ENCODE results near the gene MROH9.
A peak's percentile ranks its signal among the peaks of the same experiment; 100 is the strongest.
"Not testable (repeated sequence)": the region's sequence is repeated elsewhere in the genome, so short reads cannot be mapped to it uniquely, and the experiment has no call there.

Gene MROH9, protein sequence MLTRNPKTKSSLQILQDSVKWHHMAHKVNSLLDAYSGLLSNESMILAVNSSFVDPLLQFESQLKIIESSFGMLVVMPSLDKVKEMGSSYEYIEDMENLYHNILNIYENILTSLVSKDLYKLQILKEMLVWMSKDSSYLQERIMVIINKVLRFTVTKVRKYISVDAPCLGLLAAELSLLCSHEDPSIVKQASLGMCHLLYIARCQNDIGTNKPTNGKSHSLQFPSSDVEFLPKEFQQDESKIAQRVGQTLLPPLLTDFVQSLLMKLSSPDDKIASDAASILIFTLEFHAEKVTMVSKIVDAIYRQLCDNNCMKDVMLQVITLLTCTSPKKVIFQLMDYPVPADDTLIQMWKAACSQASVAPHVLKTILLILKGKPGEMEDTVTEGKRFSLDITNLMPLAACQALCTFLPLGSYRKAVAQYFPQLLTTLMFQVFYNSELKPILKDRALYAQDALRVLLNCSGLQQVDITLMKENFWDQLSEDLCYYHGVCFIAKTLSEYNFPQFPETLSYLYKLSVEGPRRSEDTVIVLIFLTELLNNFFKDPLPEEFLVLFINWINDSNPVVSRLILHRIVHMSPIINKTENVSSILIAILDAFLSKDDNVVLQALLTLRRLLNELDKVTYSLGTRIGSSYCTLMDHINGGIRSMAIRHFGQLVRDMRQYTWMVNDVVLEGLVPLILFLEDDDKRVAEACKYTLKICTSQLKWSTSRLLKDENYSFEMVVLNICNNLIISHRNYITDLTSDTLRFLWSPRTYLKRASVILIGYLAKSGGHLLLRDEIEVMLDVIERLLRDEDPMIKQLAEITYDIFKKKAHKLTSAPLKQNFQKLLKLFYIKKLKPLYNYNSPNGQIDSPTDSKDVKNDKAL

DNA sequence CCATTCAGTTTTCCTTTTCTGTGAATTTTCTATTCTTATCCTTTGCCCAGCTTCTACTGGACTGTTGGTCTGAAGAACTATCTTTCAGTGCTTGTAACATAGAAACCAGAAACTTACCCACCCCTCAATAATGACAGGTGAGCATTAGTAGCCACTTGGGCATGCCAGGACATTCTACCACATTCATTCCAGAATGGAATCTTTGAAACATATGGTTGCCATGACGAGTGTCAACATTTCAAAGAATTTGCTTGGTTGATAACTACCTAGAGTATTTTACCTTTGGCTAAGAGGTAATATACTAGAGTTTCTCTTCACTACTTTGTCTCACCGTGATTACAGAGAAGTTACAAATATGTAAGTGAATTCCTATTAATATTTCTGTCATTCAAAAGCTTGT is at the start of gene MROH9:
TSS of gene MROH9 (plus strand) at position 304 of the 400 bp plus-strand sequence. CDS start 10,023 bp downstream, outside the sequence.
- no peak for DNase-seq

DNA sequence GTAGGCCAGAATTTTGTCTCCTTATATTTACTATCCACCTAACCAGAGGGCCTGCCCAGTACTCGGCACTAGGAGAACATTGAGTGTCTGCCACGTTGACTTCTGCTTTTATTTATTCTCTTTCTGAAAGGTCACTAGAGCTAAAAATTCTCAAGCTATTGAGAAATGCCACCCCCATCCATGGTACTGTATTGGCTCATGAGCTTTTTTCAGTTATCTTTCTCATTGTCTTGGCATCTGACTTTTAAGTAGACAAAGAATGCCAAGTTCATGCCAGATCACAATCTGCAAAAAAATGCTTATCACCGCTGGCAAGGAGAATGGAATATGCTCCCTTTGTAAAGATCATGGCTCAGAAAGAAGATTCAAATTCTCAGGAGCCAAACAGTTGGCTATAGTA is 49.8 kb upstream of the MROH9 start:
- DNase-seq: no peak

DNA sequence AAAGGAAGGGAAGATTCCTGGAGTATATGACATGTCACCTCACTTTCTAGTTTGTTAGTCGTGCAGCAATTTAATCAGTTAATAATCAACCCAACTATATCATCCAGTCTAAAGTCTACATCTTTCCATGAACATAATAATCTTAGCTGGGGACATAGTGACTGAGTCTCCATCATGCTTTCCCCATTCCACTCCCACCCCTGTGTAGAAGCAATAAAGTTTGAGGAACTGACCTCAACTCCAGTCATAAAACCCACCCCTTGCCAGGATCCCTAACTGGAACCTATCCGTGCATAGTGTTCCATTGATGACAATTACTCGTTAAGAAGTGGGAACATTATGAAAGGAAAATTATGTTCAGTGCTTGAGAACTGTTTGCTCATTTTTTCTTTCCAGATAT is 48.9 kb upstream of the MROH9 start:
- no peak for DNase-seq

DNA sequence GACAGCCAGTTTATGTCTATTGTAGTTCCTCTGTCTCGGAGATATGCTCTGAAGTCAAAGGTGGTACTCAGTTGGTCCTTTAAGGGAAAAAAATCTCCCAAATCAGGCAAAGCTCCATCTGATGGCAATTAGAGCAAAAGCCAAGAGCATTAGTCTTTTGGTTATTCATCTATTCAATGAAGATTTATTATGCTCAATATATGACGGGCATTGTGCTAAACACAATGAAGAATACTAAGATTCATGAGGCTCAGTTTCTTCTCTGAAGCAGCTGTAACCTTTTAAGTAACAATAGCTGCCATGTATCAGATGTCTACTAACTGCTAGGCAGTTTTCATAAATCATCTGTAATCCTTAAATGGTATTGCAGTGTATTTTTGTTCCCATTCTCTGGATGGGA is 47.6 kb upstream of the MROH9 start:
- no peak for DNase-seq

DNA sequence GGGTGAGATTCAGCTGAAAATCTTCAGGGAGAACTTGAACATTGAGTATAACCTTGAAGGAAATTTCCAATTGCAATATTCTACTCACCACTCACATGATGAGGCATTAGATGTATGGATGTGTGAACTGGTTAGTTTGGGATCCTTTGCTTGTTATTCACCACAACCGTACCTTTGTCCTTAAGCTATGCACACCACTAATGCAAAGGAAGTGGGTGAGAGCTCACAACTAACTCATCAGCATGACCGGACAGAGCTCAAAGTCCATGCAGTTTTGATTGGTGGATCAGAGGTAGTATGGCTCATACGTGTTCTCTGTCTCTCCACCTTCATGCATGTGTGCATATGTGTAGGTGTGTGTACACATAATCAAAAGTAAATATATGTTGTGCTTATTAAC is 43.5 kb upstream of the MROH9 start:
- DNase-seq: peak in 1 of 2 experiments; percentile 15

DNA sequence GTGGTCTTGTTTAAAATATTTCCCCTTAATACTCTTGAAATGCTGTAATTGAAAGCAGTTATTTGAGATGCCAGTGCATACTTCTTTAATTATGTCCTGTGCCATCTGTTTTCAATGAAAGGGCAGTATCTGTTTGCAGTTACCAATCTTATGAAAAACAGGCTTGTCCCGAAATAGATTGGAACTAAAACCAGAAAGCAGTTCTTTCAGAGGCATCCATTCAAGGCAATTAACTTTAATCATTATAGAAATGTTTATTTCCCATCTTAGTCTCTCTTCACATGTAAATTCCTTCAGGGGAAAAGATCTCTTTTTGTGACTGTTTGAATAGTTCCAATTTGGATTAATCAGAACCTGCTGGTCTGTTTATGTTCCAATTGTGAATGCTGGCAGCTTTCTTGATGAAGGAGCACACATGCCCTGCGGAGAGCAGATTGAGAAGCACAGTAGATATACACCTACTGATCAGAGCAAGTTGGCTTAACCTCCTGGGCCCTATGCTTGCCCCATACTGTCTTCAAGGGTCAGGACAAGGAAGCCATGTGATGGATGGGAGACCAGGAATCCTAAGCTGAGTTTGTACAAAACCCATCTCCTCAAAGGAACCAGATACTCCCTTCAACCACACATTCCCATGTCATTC is 41.6 kb upstream of the MROH9 start:
- no peak for DNase-seq

DNA sequence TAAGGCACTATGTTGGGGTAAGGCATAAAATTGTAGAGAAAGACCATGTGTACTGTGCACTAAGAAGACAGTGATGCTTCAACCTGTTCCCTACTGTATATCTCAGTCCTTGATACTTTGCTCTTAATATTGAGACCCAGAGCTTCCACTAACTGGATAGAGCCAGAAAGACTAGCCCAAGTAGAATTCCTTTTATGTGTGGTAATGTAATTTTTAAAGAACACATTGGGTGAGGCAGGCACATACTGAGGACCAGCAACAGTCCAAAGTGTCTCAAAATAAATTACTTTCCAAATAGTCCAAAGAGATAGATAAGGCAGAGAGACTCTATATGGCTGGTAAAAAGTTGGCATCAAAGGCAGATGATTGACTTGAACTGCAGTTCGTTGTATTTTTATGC is 31.4 kb upstream of the MROH9 start:
- no peak for DNase-seq

DNA sequence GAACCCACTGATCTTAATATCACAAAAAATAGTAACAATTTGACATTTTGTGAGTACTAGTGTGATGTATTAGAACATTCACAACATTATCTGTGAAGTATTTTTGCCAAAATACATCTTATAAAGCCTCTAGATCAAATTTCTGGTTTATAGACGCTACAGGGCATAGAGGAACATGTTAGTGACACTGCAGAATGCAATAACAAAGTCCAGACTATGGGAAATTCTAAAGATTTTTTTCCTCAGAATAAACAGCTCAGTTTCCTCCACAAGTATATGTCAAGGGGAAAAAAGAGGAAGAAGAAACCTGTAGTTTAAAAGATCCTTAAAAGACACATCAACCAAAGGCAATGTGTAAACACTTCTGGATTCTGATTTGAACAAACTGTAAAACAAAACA is 26.4 kb upstream of the MROH9 start:
- no peak for DNase-seq

DNA sequence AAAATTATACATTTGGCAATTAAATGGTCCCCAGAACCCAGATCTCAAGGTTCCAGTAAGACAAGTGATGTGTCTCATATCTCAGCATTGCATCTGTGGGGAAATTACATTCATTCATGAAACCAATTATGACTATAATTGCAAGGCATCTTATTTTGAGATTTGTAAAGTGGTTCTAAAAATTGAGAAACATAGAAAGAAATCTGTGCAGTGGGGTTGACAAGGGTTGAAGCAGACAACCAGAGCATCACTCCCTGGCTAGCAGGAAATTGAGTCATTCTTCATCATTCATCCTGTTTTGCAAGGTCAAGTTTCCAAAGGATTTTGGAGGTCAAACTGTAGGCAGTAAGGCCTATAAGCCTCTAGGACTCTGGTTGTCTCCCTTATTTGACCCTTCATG is 25.1 kb upstream of the MROH9 start:
- DNase-seq: no peak

DNA sequence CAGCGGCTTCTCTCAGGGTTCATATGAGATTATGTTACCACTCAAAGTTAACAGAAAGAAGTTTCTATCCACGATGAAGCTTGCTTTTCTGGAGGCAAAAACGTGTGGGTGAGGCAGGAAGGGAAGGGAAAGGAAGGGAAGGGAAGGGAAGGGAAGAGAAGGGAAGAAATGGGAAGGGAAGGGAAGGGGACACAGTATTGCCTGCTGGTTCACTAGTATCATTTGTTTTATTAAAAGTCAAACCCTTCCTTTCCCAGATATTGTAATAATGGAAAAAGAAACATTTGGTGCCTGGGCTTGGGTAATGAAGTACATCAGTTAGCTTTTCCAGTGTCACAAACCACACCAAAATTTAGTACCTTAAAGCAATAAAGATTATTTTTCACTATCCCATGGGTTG is 18.0 kb upstream of the MROH9 start:
- DNase-seq: no peak

DNA sequence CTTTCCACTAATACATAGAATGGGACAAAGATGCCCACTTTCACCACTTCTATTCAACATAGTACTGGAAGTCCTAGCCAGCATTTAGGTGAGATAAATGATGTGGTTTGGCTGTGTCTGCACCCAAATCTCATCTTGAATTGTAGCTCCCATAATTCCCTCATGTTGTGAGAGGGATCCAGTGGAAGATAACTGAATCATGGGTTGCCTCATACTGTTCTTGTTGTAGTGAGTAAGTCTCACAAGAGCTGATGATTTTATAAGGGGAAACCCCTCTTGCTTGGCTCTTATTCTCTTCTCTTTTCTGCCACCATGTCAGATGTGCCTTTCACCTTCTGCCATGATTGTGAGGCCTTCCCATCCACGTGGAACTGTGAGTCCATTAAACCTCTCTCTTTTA is 10.7 kb upstream of the MROH9 start:
- not testable (repeated sequence) for DNase-seq

DNA sequence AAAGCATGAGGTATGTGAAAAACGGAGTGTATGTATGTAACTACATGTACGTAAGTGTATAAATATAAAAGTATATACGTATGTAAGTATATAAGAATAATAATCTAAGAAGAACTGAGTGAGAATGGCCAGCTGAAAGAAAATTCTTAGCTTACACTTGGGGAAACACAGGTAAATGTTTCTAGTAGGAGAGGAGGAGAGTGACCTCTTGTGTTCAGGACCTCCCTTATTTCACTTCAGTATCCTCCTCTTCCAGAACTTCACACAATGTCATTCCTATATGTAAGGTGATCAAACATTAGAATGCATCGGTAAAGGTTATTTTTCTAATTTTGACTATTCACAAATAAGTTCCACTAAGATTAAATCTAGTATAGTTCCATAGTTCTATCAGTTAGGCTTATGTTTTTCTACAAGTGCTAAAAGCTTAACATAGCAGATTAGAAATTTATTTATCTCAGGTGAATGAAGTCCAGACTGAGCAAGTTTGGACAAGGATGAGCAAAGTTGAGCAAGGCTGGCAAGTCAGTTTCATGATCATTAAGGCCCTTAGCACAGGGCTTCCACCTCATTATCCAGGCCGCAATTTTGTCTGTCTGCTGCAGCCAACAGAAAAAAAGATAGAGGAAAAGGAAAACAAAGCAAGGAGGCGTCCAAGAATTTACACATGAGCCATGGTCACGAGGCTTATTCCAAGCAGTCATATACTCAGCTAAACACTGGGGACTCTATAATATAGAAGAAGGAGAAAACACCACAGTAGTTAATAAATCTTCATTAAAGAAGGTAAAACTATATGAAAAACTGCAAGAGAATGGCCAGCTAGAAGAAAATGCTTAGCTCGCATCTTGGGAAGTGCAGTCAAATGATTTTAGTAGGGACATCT is 7.1 kb upstream of the MROH9 start:
- peak in 1 of 2 experiments; percentile 33 for DNase-seq

DNA sequence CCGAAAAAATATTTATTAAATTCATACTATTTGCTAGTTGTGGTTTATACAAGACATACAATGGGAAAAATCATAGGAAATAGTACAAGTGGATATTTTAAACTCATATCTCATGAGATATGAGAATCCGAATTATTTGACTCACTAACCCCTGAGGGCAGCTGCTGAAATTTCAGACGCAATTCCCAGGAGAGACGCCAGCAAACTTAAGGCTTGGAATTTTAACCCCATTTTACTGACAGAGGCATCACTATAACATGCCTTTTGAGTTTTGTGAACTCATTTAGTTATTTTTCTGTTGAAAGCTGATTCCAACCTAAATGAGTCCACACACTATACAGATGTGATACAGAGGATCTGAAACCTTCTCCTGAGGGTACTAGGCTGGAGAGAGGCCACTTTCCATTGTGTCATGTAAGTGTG is 5.9 kb upstream of the MROH9 start:
- DNase-seq: no peak

DNA sequence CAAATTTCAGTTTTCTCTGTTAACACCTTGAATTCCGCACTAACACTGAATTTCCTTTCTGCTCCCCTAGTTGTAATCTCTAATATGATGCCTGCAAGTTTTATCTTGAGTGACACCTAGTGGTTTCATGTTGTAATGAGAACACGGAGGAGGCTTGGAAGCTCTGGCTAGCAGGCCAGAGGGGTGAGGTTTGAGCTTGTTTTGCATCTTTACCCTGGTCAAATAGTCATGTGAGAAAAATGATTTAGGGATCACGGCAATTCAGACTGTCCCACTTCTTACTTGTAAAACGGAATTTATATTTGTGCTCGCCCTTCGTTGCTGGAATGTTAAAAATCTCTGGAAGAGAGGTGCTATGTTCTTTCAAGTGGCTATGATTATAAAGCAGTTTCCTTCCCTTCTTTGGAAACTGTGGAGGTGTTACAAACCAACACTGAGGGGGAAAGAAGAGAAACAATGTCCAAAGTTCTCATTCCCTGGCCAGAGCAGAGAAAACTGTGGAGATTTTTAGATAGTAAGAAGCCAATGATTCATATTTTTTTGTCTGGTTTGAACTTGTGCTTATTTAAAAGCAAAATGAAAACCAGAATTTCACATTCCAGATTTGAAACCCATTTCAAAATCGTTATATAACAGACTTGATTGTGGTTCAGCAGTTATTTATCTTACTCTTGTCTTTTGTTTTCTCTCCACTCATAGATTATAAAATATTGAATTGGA is 5.3 kb upstream of the MROH9 start:
- peak; percentile 84 to 90 for DNase-seq

DNA sequence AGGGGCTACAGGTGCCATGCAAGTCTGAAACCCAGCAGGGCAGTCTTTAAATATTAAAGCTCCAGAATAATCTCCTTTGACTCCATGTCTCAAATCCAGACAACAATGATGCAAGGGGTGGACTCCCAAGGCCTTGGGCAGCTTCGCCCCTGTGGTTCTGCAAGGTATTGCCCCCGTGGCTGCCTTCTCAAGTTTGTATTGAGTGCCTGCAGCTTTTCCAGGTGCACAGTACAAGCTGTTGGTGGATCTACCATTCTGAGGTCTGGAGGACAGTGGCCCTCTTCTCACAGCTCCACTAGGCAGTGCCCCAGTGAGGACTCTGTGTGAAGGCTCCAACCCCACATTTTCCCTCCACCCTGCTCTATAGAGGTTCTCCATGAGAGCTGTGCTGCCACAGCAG is 3.7 kb upstream of the MROH9 start:
- peak; percentile 61 to 67 for DNase-seq

DNA sequence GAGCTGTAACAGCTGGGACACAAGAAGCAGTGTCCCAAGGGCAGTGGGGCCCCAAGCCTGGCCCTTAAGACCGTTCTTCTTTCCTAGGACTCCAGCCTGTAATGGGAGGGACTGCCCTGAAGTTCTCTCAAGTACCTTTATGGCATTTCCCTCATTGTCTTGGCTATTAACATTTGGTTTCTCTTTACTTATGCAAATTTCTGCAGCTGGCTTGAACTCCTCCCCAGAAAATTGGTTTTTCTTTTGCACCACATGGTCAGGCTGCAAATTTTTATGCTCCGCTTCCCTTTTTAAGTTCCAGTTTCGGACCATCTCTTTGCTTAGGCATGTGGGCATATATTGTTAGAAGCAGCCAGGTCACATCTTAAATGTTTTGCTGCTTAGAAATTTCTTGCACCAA is 3.1 kb upstream of the MROH9 start:
- DNase-seq: no peak

DNA sequence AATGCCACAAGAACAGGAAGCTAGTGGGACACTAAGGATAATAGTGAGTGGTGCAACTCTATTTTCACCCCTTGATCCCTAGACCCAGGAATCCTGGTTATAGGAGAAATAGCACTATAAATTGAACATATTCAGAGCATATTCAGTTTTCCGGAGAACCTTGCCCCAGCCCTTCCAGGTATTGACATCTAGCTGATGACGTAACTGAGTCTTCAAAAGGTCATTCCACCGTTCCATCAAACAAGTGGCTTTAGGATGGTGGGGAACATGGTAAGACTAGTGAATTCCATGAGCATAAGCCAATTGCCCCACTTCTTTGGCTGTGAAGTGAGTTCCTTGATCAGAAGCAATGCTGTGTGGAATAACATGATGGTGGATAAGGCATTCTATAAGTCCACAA is 2.9 kb downstream of the MROH9 start:
- DNase-seq: no peak

DNA sequence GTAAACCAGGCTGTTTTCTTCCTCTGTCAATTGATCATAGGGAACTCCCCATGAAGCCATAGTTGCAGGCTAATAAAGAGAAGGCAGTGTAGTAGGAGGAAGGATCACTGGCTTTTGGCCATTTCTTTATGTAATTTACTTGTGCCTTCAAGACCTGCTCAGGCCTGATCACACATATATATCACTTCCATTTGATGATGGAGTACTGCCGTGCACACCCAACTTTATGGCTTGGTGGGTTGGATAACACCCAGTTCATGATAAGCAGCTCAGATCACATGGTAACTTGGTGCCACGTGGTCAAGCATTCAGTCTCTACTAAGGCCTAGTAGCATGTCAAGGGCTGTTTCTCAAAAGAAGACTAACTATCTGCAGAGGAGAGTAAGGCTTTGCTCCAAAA is 4.1 kb downstream of the MROH9 start:
- DNase-seq: no peak

DNA sequence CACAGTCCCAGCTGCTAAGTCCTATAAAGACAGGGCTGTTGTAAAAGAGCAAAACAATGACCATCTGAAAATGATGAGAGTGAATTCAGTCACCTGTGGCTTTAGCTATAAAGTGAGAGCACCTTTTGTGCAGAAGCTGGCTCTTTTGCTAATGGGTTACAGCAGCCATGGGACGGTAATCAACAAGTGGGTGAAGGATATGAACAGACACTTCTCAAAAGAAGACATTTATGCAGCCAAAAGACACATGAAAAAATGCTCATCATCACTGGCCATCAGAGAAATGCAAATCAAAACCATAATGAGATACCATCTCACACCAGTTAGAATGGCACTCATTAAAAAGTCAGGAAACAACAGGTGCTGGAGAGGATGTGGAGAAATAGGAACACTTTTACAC is 16.4 kb downstream of the MROH9 start:
- DNase-seq: not testable (repeated sequence)

DNA sequence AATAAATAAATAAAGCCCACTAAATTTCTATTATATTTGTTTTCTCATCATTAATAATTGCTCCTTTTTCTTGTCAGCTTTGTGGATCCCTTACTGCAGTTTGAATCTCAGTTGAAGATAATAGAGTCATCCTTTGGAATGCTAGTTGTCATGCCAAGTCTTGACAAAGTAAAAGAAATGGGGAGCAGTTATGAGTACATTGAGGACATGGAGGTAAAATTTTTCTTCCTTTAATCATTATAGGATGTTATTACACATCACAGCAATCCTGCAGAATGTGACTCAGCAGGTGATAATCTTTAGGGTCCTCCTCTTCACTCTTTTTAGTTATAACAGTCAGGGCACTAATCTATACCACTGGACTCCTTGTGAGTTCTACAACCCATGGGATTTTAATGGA is 24.1 kb downstream of the MROH9 start:
- DNase-seq: no peak

DNA sequence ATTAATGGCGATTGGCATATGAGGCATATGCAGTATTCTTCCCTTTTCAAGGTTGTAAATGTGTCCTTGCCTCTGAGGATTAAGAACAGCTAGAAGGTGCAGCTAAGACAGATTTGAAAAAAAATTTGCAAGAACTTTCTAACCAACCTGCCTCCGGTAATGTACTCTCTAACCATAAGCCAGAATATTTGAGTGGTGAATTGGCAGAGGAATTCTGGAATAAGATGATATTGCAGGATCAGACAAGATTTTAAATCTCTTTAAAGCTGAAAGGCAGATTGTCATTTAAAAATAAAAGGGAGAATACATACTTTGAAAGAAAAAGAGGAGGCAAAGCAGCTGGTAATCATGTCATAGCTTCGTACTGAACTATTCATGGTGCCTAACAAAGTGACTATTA is 29.2 kb downstream of the MROH9 start:
- no peak for DNase-seq
